NT2/D1 (cell line): Measurements from ENCODE around the gene MXD4.

ENCODE experiments used
- SUZ12 ChIP-seq: IDR thresholded peaks from 2 replicates; pipeline ENCODE4 v1.6.1; 2011; ENCODE audit not compliant: insufficient read length, insufficient read depth; ENCODE audit errors: extremely low read depth
- ZNF274 ChIP-seq: IDR thresholded peaks from 2 replicates; pipeline ENCODE4 v1.6.1; 2011; ENCODE audit warnings: mild to moderate bottlenecking, low read depth, low read length

- TF ChIP-seq ZNF274 (no peak), SUZ12 (no peak)
Measured at GRCh38 chr4:2236944-2237666, 24.8 kb downstream of the MXD4 start.
